NCI-H2107 treated with DMSO at 0.1 percent for 48 hours (cell line): ENCODE results near the gene SLC9A8.

Source experiments
- DNase-seq: peaks from one replicate; lab custom pipeline; 2025; ENCODE audit not compliant: unreplicated experiment; lab: John Stamatoyannopoulos, UW

SLC9A8 gene

GRCh38 chr20:49913399-49914047, 100.9 kb downstream of the SLC9A8 start:
- no peak for DNase-seq

DNA sequence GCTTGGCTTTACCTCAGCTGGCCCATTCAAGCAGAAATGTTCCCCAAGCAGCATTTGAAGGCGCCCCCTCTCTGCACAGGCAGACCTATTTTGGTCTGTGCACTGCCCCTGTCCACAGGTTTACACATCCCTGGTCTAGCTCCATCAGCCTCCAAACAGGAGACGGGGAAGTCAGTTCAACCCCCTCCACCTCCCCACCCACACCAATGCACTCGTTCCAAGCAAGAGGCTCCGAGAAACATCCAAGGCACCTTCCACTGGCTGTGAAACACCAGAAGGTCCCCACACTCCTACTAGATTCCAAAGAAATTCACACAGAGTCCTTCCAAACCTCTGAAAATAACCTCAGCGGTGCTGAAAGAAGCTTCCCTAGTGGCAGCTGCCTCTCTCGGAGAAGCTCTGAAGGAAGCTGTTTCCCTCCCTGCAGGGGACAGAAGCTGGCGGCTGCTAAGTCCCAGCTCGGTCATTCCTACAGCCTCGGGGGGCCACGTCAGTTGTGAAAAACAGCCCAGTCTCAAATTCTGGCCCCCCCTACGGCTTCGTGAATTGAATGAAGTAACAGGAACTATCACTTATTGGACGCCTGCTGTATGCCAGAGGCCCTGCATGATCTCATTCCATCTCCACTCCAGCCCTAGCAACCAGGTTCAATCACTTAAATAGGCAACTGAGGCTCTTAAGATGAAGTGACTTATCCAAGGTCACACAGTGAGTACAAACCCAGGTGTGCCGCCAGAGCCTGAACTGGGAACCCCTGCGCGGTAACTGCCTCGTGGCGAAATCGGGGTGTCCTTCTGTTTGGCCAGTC, 101.9 kb downstream of the SLC9A8 start:
- no peak for DNase-seq

- DNase-seq: no peak
Measured at GRCh38 chr20:49915118-49915379, 102.4 kb downstream of the SLC9A8 start.

- DNase-seq: peak; percentile 66
Measured at GRCh38 chr20:49915380-49916145, 102.9 kb downstream of the SLC9A8 start, which contains the start of gene SPATA2. TSS of gene SPATA2 (minus strand) at chr20:49915529. CDS start at chr20:49908490, 7,039 bp downstream.

- no peak for DNase-seq
Measured at GRCh38 chr20:49916146-49917002, 103.7 kb downstream of the SLC9A8 start.

DNA sequence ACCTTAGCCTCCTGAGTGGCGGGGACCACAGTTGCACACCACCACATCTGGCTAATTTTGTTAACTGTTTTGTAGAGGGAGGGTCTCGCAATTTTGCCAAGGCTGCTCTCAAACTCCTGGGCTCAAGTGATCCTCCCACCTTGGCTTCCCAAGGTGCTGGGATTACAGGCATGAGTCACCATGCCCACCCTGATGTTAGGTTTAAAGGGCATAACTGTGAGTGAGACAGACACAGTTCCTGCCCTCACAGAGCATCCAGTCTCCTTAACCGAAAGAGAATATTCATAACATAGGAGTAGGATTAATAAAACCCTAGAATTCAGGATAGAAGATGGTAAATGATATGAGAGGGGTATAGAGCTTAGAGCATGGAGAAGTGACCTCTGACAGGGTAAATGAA, 105.8 kb downstream of the SLC9A8 start:
- DNase-seq: no peak

- no peak for DNase-seq
Measured at GRCh38 chr20:49919009-49919408, 106.4 kb downstream of the SLC9A8 start.

DNA sequence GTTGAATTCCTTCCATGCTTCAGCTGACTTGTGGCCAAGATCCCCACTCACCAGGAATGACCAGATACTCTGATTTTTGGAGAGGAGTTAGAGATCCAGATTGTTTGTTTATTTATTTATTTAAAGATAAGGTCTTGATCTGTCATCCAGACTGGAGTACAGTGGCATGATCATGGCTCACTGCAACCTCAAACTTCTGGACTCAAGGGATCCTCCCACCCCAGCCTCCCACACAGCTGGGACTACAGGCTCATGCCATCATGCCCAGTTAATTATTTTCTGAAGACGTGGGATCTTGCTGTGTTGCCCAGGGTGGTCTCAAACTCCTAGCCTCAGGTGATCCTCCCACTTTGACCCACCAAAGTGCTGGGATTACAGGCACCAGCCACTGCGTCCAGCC, 106.8 kb downstream of the SLC9A8 start:
- DNase-seq: no peak

DNA sequence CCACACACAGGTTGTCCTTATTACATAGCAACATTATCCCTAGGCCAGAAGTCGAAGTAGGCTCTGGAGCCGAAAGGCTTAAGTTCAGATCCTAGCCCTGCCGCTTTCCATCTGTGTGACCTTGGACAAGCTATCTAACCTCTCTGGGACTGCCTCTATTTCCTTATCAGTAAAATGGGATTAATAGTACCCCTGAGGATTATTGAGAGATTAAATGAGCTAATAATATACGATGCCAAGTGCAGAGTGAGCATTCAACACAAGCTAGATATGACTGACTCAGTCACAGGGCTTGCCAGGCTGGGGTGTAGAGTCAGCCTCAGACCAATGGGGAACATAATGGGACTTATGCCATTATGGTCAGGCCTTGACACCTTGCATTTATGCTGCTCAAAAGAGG, 111.6 kb downstream of the SLC9A8 start:
- DNase-seq: no peak

DNA sequence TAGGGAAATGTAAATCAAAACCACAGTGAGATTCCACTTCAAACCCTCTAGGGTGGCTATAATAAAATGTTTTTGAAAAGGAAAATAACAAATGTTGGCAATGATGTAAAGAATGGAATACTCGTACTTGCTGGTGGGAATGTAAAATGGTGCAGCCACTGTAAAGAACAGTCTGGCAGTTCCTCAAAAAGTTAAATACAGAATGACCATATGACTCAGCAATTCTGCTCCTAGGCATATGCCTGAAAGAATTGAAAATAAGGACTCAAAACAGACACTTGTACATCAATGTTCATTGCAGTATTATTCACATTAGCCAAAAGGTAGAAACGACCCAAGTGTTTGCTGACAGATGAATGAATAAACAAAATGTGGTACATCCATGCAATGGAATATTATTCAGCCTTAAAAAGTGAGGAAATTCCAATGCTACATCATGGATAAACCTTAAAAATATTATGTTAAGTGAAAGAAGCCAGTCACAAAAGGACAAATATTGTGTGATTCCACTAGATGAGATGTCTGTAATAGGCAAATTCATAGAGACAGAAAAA, 113.3 kb downstream of the SLC9A8 start:
- DNase-seq: no peak

DNA sequence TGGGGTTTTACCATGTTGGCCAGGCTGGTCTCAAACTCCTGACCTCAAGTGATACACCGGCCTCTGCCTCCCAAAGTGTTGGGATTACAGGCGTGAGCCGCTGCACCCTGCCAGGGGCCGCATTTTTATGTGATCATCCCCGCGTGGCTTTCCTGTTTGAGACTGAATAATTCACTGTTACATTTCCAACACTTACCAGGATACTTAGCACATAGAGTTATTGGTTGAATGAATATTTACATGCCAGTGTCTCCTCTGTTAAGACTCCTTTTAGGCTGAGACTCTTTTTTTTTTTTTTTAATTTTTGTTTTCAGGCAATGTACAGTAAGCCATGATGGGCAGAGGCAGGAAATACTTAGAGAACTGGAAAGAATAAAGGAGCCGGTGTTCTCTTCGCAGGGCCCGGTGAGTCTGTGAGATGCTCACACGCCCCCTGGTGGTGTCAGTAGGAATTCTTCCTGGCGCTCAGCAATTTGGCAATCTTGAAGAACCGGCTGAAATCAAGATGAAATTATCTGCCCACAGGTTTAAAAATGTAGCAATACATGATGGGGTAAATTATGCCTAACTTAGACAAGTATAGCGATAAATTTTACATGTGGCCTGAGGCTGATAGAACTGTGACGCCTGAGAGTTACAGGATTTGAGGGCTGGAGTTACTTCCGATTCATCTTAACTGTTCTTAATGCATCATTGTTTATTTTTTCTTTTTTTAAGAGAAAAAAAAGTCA, 115.9 kb downstream of the SLC9A8 start:
- DNase-seq: peak; percentile 68

DNA sequence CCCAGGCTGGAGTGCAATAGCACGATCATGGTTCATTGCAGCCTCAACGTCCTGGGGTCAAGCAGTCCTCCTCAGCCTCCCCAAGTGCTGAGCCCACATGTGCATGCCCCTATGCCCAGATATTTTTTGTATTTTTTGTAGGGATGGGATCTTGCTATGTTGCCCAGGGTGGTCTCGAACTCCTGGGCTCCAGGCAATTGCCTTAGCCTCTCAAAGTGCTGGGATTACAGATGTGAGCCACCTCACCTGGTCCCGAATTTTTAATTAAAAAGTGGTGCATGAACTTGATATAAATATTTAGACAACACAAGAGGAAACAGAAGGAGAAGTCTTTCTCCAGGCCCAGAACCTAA, 116.5 kb downstream of the SLC9A8 start:
- no peak for DNase-seq

DNA sequence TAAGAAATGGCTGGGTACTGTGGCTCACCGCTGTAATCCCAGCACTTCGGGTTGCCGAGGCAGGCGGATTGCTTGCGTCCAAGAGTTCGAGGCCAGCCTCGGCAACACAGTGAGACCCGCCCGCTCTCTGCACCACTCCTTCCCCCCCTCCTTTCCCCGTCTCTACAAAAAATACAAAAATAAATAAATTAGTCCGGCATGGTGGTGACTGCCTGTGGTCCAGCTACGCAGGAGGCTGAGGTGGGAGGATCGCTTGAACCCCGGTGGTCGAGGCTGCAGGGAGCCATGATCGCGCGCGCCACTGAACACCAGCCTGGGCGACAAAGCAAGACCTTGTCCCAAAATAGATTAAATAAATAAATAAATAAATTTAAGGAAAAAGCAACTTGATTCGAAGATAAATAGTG, 123.1 kb downstream of the SLC9A8 start:
- DNase-seq: no peak

GRCh38 chr20:49936153-49937026, 123.8 kb downstream of the SLC9A8 start, which contains the start of gene RNF114:
TSS of gene RNF114 (plus strand) at chr20:49936397. CDS start at chr20:49936413, 16 bp downstream.
- peak; percentile 81 for DNase-seq

DNA sequence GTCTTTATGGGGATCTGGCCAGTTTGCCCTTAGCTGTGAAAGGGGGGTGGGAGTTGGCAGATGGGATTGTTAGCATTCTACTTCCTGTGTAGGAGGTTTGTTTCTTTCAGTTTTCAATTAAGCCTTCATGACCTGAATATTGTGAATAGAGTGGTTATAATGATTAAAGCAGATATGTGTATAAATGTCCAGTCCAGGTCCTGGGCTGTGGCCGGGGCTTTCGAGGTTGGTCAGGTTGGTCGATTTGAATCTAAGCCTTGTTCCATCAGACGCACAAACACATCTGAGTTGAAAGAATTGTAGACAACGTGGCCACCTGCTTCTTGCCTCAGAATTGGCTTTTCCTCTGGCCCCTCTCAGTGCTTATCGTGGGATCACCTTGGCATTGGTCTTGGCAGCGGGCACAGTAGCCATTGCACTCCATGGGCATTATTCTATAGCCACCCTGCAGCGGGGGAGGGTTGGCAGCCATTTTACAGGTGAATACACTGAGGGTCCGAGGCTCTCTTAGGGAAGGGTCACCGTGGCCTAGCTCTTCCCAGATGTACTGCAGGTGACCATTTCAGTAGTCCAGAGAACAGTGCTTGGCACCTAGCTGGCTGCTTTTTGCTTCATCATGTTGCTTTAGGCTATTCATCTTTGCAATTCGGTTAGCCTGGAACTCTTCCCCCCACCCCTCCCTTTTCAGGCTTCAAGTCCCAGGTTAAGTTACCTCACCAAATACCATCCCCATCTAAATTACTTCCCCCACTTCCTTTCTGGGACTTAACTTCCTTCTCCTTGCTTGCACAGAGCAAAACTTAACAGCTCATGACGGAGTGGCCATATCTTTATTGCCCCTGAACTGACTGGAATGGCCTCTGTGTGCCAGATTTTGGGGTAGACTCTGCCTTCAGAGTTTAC, 124.7 kb downstream of the SLC9A8 start:
- DNase-seq: no peak

DNA sequence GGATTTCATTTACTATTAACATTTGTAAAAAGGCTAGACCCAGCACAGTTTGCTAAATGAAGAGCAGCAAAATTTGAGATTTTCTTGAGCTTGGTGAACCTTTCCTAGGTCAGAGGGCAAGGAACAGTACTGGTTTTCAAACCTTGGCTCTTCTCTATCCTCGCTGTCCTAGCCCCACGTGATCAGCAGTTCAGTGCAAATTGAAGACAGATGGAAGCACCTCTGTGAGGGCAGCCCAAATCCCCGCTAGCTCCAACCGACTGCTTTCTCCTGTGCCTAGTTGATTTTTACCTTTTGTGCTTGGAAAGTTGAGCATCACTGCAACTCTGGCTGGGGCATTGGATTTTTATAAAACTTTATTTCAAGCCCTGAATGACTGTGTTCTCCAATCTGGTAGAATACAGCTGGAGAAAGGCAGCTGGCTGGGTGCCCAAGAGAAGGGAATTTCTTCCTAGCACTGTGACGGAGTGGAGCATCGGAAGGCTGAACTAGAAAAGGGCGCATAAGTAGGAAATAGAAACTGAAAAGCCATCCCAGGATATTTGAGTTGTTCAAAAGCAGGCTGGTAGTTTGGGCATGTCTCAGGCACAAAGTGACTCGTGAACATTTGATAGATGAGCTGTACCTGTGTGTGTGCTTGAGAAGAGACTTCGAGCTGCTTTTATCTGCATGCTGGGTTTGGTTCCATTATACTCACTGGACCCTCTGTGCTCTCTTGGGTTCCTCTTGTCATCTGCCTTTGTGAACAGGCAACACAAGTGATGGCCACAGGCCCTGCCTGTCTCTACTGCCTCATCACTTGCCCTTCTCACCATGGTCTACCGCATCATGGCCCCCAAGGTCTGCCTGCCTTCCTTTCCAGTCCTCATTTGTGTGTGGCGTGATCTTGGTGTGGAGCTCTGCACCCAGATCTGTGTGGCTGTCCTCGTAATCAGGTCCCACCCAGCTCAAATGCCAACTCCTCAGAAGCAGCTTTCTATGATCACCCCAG, 125.8 kb downstream of the SLC9A8 start:
- no peak for DNase-seq

DNA sequence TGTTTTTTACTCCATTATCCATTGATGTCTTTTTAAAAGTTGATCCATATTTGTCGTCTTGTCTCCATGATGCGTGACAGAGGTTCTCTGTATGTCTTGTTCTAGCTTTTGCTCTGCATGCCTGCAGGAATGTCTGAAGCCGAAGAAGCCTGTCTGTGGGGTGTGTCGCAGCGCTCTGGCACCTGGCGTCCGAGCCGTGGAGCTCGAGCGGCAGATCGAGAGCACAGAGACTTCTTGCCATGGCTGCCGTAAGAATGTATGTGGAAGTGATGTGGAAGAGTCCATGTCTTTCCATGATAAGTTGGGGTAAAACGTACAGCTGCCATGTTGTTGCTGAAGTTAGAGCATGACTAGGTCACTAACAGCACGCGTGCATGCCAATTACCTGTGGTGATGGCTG, 128.8 kb downstream of the SLC9A8 start:
- DNase-seq: no peak
